GM12875 (cell line): ENCODE measurements around the gene LYRM1.

Experiments used
- H3K4me3 ChIP-seq: one replicate; pipeline ENCODE4 v1.5.1; 2011; ENCODE audit warnings: low read depth, low read length, control low read depth
- TF ChIP-seq, protein P1 (sequence below): IDR thresholded peaks from 2 replicates; pipeline ENCODE4 v1.5.1; 2011; ENCODE audit warnings: low read depth, mild to moderate bottlenecking, control low read depth, inconsistent platforms, low read length, moderate library complexity, borderline replicate concordance; ENCODE audit not compliant: insufficient read depth

The LYRM1 gene

GRCh38 chr16:20900299-20901067 is at the start of gene LYRM1, which contains the start of gene DCUN1D3:
TSS of gene LYRM1 (plus strand) at chr16:20900771. CDS start at chr16:20915556, 14,785 bp downstream.
TSS of gene DCUN1D3 (minus strand) at chr16:20900358. CDS start at chr16:20862538, 37,820 bp downstream.
- TF ChIP-seq, protein P1, sequence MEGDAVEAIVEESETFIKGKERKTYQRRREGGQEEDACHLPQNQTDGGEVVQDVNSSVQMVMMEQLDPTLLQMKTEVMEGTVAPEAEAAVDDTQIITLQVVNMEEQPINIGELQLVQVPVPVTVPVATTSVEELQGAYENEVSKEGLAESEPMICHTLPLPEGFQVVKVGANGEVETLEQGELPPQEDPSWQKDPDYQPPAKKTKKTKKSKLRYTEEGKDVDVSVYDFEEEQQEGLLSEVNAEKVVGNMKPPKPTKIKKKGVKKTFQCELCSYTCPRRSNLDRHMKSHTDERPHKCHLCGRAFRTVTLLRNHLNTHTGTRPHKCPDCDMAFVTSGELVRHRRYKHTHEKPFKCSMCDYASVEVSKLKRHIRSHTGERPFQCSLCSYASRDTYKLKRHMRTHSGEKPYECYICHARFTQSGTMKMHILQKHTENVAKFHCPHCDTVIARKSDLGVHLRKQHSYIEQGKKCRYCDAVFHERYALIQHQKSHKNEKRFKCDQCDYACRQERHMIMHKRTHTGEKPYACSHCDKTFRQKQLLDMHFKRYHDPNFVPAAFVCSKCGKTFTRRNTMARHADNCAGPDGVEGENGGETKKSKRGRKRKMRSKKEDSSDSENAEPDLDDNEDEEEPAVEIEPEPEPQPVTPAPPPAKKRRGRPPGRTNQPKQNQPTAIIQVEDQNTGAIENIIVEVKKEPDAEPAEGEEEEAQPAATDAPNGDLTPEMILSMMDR: no peak
- peak within 1 kb of the TSS; percentile 69 for H3K4me3 ChIP-seq

DNA sequence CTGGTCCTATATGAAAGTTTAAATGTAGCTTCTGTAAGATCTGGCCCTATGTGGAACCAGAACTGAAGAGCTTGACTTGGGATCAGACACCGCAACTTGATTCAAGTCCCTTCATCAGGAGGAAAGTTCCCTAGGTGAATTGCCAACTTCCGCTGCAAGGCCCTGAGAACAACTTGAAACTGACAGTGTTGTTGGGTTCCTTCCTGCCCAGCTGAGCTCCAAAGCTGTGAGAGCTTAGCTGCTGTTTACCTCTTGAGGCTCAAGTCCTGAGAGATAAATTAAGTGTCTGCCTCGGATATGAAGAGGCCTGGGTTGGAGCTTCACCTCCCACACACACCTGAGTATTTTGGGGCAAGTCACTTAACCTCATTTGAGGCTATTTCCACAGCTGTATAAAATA is 49.6 kb upstream of the LYRM1 start:
- no peak overlapping the region for H3K4me3 ChIP-seq
- TF ChIP-seq, protein P1: no peak

GRCh38 chr16:20851601-20852000 is 49.0 kb upstream of the LYRM1 start:
- TF ChIP-seq, protein P1: no peak
- H3K4me3 ChIP-seq: no peak overlapping the region

DNA sequence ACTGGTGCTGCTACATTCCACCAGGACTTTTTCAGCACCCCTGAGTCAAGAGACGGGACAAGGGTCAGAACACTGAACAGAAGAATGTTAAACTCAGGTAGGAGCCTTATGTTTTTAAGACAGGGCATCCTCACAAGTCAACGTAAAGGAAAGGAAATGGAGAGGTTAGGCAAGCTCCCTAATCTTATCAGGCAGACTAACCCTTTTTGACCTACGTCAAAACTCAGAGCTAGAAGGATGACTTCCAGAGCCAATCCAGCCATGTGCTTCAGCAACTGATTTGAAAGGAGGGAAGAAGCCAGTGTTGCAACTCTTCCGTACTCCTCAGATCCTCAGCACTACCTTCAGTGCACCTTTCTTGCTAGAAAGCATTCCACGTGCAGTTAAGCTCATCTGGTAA is 47.4 kb upstream of the LYRM1 start:
- no peak overlapping the region for H3K4me3 ChIP-seq
- TF ChIP-seq, protein P1: no peak

DNA sequence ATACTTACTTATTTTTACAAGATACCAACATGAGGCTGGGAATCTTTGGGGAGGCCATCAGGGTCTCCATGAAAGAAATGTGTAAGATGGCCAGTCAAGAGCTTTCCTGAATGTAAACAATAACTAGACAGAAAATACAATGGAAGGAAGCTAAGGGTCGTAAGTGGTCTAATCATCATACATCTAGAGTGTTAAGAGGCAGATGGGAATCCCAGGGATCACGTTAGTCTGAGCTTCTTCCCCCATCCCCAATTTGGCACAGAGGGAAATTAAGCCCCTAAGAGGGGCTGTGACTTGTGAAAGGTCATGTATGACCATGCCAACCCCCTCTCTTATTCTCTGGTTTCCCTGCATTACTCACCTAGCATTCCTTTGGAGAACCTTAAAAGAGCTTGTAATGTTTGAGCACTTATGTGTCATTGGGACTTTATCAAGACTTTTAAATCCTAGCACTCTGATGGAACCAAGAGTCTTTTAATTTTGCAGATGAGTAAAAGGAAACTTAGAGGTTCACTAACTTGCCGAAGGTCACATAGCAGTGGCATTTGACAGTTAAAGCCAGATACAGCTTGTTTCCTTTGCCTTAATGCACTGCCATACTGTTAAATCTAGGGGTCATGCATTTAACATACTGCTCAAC is 46.5 kb upstream of the LYRM1 start:
- TF ChIP-seq, protein P1: no peak

GRCh38 chr16:20854963-20855362 is 45.6 kb upstream of the LYRM1 start:
- TF ChIP-seq, protein P1: no peak
- H3K4me3 ChIP-seq: no peak overlapping the region

More for the DNA sequence above, 46.5 kb upstream of the LYRM1 start:
- no peak overlapping the region for H3K4me3 ChIP-seq
